Measurements from ENCODE around the gene FBXL17. TPM values are rescaled to one million over a fixed set of nuclear protein-coding genes. Genes with fewer than 3 reads are reported as not detected.

The FBXL17 gene
- polyA plus RNA-seq, 1 of the 3 experiments (the other 2 are of a cell fraction): 4.4 TPM

DNA sequence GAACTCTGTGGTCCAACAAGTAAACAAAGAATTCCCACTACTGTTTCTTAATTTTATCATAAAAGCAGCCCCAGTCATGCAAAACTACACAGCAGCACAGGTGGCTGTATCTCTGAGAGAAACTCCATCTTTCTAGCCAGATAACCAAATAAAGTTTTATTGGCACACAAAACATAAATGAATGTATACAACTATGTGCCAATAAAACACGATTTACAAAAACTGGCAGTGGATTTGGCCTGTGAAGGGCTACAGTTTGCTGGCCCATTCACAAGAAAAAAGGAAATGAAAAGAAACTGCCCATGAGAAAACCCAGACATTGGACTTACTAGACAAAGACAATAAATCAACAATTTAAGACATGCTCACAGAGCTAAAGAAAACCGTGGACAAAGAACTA, 10.6 kb downstream of the FBXL17 start (continued):
- TF ChIP-seq, protein P1, sequence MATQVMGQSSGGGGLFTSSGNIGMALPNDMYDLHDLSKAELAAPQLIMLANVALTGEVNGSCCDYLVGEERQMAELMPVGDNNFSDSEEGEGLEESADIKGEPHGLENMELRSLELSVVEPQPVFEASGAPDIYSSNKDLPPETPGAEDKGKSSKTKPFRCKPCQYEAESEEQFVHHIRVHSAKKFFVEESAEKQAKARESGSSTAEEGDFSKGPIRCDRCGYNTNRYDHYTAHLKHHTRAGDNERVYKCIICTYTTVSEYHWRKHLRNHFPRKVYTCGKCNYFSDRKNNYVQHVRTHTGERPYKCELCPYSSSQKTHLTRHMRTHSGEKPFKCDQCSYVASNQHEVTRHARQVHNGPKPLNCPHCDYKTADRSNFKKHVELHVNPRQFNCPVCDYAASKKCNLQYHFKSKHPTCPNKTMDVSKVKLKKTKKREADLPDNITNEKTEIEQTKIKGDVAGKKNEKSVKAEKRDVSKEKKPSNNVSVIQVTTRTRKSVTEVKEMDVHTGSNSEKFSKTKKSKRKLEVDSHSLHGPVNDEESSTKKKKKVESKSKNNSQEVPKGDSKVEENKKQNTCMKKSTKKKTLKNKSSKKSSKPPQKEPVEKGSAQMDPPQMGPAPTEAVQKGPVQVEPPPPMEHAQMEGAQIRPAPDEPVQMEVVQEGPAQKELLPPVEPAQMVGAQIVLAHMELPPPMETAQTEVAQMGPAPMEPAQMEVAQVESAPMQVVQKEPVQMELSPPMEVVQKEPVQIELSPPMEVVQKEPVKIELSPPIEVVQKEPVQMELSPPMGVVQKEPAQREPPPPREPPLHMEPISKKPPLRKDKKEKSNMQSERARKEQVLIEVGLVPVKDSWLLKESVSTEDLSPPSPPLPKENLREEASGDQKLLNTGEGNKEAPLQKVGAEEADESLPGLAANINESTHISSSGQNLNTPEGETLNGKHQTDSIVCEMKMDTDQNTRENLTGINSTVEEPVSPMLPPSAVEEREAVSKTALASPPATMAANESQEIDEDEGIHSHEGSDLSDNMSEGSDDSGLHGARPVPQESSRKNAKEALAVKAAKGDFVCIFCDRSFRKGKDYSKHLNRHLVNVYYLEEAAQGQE (IDR thresholded peaks at IDR 0.05; ENCODE audit: low read depth, low read length): no peak
- TF ChIP-seq, protein P2, sequence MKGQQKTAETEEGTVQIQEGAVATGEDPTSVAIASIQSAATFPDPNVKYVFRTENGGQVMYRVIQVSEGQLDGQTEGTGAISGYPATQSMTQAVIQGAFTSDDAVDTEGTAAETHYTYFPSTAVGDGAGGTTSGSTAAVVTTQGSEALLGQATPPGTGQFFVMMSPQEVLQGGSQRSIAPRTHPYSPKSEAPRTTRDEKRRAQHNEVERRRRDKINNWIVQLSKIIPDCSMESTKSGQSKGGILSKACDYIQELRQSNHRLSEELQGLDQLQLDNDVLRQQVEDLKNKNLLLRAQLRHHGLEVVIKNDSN (IDR thresholded peaks at IDR 0.05; ENCODE audit: borderline replicate concordance, low read depth): no peak
- no peak for TF ChIP-seq RXRA (IDR thresholded peaks at IDR 0.05; ENCODE audit: borderline replicate concordance, low read depth)
- no peak for TF ChIP-seq GATA2 (CRISPR knock-in tag; IDR thresholded peaks at IDR 0.05)
- TF ChIP-seq RCOR1 (IDR thresholded peaks at IDR 0.05; ENCODE audit: low read length): no peak

DNA sequence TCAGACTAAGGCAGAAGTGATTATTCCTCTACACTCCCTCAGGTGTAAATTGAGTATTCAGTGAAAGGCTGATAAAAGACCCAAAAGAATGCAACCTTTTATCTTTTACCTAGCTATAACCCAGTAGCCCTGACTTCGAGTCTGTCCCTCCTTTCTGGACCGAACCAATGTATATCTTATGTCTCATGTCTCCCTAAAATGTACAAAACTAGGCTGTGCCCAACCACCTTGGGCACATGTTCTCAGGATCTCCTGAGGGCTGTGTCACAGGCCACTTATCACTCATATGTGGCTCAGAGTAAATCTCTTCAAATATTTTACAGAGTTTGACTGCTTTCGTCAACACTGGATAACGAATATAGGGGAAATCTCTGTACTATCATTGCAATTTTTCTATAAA, 12.7 kb downstream of the FBXL17 start:
- Histone ChIP-seq H3K4me1 (ENCODE audit: control insufficient read depth in 1 of 2, insufficient read depth in 2 of 2, low read depth in 1 of 2, low read length in 1 of 2) (no peaks in the 10 kb centered on the region), H3K9me3 (peaks cover 10% of the 10 kb centered on the region), H3K9me2 (no peaks in the 10 kb centered on the region; the same call in 1 of the 2 replicates), H3K4me3 (ENCODE audit: low read depth in 2 of 2, low read length in 1 of 2) (no peak overlapping the region), H2AFZ (ENCODE audit: low read depth) (no peak overlapping the region), H3K36me3 (replicated peaks in 1 of 2; ENCODE audit: control insufficient read depth in 1 of 2, insufficient read depth in 2 of 2, low read length in 1 of 2) (peaks cover 9 to 22% of the 10 kb centered on the region in 2 experiments), H3K27ac (ENCODE audit: low read depth in 2 of 2, low read length in 1 of 2) (no peak overlapping the region), H3K27me3 (ENCODE audit: insufficient read depth) (no peaks in the 10 kb centered on the region), H3F3A (replicated peaks; ENCODE audit: insufficient read depth) (no peaks in the 10 kb centered on the region), H3K4me2 (no peak overlapping the region), H3K79me2 (ENCODE audit: insufficient read depth) (peaks cover 35% of the 10 kb centered on the region), H3K9ac (no peak overlapping the region), H4K20me1 (ENCODE audit: insufficient read depth) (no peaks in the 10 kb centered on the region)
- CTCF ChIA-PET: no interaction called here
- no peak for DNase-seq
- 95% methylated on average over 4 of the region's 4 CpGs for WGBS (ENCODE audit: low lambda C conversion rate)
- POLR2A ChIA-PET: no interaction called here
- TF ChIP-seq NFIC (IDR thresholded peaks at IDR 0.05; ENCODE audit: borderline replicate concordance) (no peak), FOXJ3 (CRISPR knock-in tag; IDR thresholded peaks at IDR 0.05) (no peak), RXRA (IDR thresholded peaks at IDR 0.05; ENCODE audit: borderline replicate concordance, low read depth) (no peak), SIN3A (IDR thresholded peaks at IDR 0.05; ENCODE audit: borderline replicate concordance, low read depth, low read length) (no peak), RCOR1 (IDR thresholded peaks at IDR 0.05; ENCODE audit: low read length) (no peak), ELF1 (IDR thresholded peaks at IDR 0.05) (no peak), YY1 (IDR thresholded peaks at IDR 0.05; ENCODE audit: low read depth) (no peak), RAD21 (IDR thresholded peaks at IDR 0.05; ENCODE audit: low read length) (no peak), GABPA (IDR thresholded peaks at IDR 0.05; ENCODE audit: low read depth) (no peak), EP300 (IDR thresholded peaks at IDR 0.05; ENCODE audit: borderline replicate concordance in 1 of 2, low read depth in 1 of 2, low read length in 1 of 2) (no peak), NRF1 (IDR thresholded peaks at IDR 0.05; ENCODE audit: low read depth, low read length) (no peak), TEAD4 (IDR thresholded peaks at IDR 0.05; ENCODE audit: borderline replicate concordance, insufficient read depth) (no peak), TAF1 (IDR thresholded peaks at IDR 0.05; ENCODE audit: borderline replicate concordance, low read depth, low read length) (no peak), MEF2A (IDR thresholded peaks at IDR 0.05; ENCODE audit: borderline replicate concordance, low read depth) (no peak), RFX5 (IDR thresholded peaks at IDR 0.05; ENCODE audit: low read length) (no peak)
- TF ChIP-seq, protein P3, sequence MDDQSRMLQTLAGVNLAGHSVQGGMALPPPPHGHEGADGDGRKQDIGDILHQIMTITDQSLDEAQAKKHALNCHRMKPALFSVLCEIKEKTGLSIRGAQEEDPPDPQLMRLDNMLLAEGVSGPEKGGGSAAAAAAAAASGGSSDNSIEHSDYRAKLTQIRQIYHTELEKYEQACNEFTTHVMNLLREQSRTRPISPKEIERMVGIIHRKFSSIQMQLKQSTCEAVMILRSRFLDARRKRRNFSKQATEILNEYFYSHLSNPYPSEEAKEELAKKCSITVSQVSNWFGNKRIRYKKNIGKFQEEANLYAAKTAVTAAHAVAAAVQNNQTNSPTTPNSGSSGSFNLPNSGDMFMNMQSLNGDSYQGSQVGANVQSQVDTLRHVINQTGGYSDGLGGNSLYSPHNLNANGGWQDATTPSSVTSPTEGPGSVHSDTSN (IDR thresholded peaks at IDR 0.05): no peak
- TF ChIP-seq, protein P4, sequence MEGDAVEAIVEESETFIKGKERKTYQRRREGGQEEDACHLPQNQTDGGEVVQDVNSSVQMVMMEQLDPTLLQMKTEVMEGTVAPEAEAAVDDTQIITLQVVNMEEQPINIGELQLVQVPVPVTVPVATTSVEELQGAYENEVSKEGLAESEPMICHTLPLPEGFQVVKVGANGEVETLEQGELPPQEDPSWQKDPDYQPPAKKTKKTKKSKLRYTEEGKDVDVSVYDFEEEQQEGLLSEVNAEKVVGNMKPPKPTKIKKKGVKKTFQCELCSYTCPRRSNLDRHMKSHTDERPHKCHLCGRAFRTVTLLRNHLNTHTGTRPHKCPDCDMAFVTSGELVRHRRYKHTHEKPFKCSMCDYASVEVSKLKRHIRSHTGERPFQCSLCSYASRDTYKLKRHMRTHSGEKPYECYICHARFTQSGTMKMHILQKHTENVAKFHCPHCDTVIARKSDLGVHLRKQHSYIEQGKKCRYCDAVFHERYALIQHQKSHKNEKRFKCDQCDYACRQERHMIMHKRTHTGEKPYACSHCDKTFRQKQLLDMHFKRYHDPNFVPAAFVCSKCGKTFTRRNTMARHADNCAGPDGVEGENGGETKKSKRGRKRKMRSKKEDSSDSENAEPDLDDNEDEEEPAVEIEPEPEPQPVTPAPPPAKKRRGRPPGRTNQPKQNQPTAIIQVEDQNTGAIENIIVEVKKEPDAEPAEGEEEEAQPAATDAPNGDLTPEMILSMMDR (IDR thresholded peaks at IDR 0.05): no peak
- TF ChIP-seq, protein P1 (IDR thresholded peaks at IDR 0.05; ENCODE audit: low read depth, low read length): no peak

Data from SK-N-SH (cell line).